Hepatocyte (in vitro differentiated cells): ENCODE measurements around the gene MYRF. TPM values are rescaled to one million over a fixed set of nuclear protein-coding genes. Genes with fewer than 3 reads are reported as not detected.

Source experiments
- DNase-seq: peaks from one replicate; pipeline ENCODE4 v3.0.0-alpha.2; 2016; ENCODE audit warnings: low spot score
- H2AFZ ChIP-seq: fragments of 200-600 bp; sonication (generic); 2 replicates; pipeline ENCODE4 v1.6.0; 2016; ENCODE audit warnings: antibody characterized with exemption, mild to moderate bottlenecking
- H3K27ac ChIP-seq: fragments of 200-600 bp; sonication (generic); 2 replicates; pipeline ENCODE4 v1.5.1; 2016; ENCODE audit warnings: mild to moderate bottlenecking
- H3K27me3 ChIP-seq: fragments of 200-600 bp; sonication (generic); 2 replicates; pipeline ENCODE4 v1.6.1; 2016
- H3K36me3 ChIP-seq: fragments of 200-600 bp; sonication (generic); replicated peaks from 2 replicates; pipeline ENCODE4 v1.5.1; 2016; ENCODE audit warnings: low read depth; ENCODE audit not compliant: insufficient read depth
- H3K4me1 ChIP-seq: fragments of 200-600 bp; sonication (generic); 2 replicates; pipeline ENCODE4 v1.5.1; 2016; ENCODE audit warnings: mild to moderate bottlenecking, moderate library complexity; ENCODE audit not compliant: insufficient read depth
- H3K4me2 ChIP-seq: fragments of 200-600 bp; sonication (generic); 2 replicates; pipeline ENCODE4 v1.6.0; 2016
- H3K4me3 ChIP-seq: fragments of 200-600 bp; sonication (generic); 2 replicates; pipeline ENCODE4 v1.5.1; 2016; ENCODE audit warnings: mild to moderate bottlenecking
- H3K79me2 ChIP-seq: fragments of 200-600 bp; sonication (generic); 2 replicates; pipeline ENCODE4 v1.6.0; 2017; ENCODE audit warnings: mild to moderate bottlenecking
- H3K9me2 ChIP-seq: fragments of 200-600 bp; sonication (generic); replicated peaks from 2 replicates; pipeline ENCODE4 v1.6.0; 2017; ENCODE audit warnings: mild to moderate bottlenecking; ENCODE audit not compliant: insufficient read depth
- H3K9me3 ChIP-seq: fragments of 200-600 bp; sonication (generic); 2 replicates; pipeline ENCODE4 v1.5.1; 2016; ENCODE audit warnings: low read depth, mild to moderate bottlenecking
- H4K20me1 ChIP-seq: fragments of 200-600 bp; sonication (generic); 2 replicates; pipeline ENCODE4 v1.6.0; 2016; ENCODE audit warnings: mild to moderate bottlenecking; ENCODE audit not compliant: insufficient read depth, poor library complexity, severe bottlenecking
- EZH2 ChIP-seq: fragments of 200-600 bp; sonication (generic); IDR thresholded peaks from 2 replicates; pipeline ENCODE4 v1.6.1; 2016; ENCODE audit warnings: antibody characterized with exemption, mild to moderate bottlenecking, borderline replicate concordance
- EZH2phosphoT487 ChIP-seq: fragments of 200-600 bp; sonication (generic); IDR thresholded peaks from one replicate; pipeline ENCODE4 v1.6.1; 2018; ENCODE audit warnings: antibody characterized with exemption, mild to moderate bottlenecking, low read depth, moderate library complexity; ENCODE audit not compliant: unreplicated experiment, severe bottlenecking
- WGBS: methylation state at CpG from one replicate; pipeline ENCODE4 v1.1.6; 2016; ENCODE audit warnings: low lambda C conversion rate; ENCODE audit errors: missing lambda C conversion rate; 5-methylcytosine and 5-hydroxymethylcytosine counted together
- polyA plus RNA-seq: library from polyadenylated mRNA; unstranded; fragments of >200 nt; fragmentation: Nextera tagmentation; extraction: Ambion mirVana; gene quantifications from 2 replicates; pipeline ENCODE4 v1.2.1, GENCODE V29; 2016
- total RNA-seq: library from RNA; depleted of rRNA; stranded (reverse); fragments of >200 nt; gene quantifications from 2 replicates; pipeline ENCODE4 v1.2.3, GENCODE V29; 2014
- TF ChIP-seq, protein P1 (sequence below): fragments of 200-600 bp; sonication (generic); IDR thresholded peaks from 2 replicates; pipeline ENCODE4 v1.5.1; 2016; ENCODE audit warnings: antibody characterized with exemption, mild to moderate bottlenecking; ENCODE audit not compliant: poor library complexity

The MYRF gene
- total and polyA plus RNA-seq, 2 experiments from 2014 or later = 57.3 to 96.7 TPM

DNA sequence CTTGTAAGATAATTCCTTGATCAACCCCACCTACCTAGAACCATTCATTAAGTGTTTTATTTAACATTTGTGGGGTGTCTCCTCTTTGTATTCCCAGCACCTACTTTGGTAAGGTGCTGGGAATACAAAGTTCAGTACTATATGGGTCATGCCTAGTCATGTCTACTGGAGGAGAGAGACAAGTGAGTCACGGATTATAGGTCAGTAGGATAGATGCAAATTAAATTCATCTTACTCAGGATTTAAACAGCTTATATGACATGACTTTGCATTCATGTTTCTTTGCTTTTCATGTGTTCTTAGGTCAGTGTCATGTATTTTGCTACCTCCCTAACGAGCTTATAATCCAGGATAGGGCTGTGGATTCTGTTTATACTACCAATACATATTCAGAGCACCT, 67.7 kb downstream of the MYRF start:
- no peak overlapping the region for H3K4me3 ChIP-seq
- no peak overlapping the region for H2AFZ ChIP-seq
- H3K27ac ChIP-seq = peak overlapping the region; percentile 75

DNA sequence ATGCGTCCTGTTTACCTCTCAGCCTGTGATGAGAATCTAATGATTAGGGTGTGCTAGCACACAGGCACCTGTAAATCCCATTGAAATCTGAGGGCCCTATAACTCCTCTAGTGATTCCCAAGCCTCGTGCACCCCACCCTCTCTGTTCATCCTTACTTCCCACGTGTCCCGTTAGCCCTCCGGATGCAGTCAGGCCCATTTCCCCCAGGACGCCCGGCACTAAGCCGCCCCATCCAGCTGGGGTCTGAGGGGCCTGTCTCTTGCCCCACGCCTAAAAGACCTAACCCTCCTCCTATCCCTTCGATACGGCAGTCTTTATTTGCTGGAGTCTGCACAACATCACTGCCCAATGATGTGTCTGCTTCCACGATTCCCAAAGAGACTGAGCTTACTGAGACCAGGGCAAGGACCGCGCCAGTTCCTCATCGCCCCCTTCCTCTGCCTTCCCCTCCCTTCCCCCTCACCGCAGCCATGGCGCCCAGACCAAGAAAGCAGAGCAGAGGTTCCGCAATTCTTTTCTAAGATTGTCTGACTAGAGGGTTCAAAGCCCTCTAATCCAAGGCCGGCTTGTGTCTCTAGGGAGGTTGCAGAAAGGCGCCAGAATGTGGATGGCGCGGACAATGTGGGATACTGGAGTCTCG, 74.6 kb downstream of the MYRF start:
- Histone ChIP-seq H3K27ac (peak overlapping the region; percentile 98), H3K36me3 (no peaks in the 10 kb centered on the region), H3K9me3 (no peaks in the 10 kb centered on the region), H3K79me2 (peaks cover 38% of the 10 kb centered on the region), H3K9me2 (no peaks in the 10 kb centered on the region), H3K4me3 (peak overlapping the region; percentile 95), H3K4me1 (peaks cover 26% of the 10 kb centered on the region), H4K20me1 (peaks cover 26% of the 10 kb centered on the region), H2AFZ (peak overlapping the region; percentile 44), H3K27me3 (no peaks in the 10 kb centered on the region), H3K4me2 (peak overlapping the region; percentile 93)
- WGBS = 13% methylated on average over 23 of the region's 23 CpGs
- DNase-seq = no peak
- TF ChIP-seq, protein P1, sequence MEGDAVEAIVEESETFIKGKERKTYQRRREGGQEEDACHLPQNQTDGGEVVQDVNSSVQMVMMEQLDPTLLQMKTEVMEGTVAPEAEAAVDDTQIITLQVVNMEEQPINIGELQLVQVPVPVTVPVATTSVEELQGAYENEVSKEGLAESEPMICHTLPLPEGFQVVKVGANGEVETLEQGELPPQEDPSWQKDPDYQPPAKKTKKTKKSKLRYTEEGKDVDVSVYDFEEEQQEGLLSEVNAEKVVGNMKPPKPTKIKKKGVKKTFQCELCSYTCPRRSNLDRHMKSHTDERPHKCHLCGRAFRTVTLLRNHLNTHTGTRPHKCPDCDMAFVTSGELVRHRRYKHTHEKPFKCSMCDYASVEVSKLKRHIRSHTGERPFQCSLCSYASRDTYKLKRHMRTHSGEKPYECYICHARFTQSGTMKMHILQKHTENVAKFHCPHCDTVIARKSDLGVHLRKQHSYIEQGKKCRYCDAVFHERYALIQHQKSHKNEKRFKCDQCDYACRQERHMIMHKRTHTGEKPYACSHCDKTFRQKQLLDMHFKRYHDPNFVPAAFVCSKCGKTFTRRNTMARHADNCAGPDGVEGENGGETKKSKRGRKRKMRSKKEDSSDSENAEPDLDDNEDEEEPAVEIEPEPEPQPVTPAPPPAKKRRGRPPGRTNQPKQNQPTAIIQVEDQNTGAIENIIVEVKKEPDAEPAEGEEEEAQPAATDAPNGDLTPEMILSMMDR = no peak
- TF ChIP-seq EZH2 (no peak), EZH2phosphoT487 (no peak)

More for the DNA sequence above, 67.7 kb downstream of the MYRF start:
- 94% methylated on average over 2 of the region's 2 CpGs for WGBS
- peaks cover 17% of the 10 kb centered on the region for H3K79me2 ChIP-seq
- H3K9me3 ChIP-seq = no peaks in the 10 kb centered on the region
- no peaks in the 10 kb centered on the region for H3K9me2 ChIP-seq
- H3K4me2 ChIP-seq = no peak overlapping the region
- H3K36me3 ChIP-seq = no peaks in the 10 kb centered on the region
- no peaks in the 10 kb centered on the region for H4K20me1 ChIP-seq
- DNase-seq = no peak
- H3K4me1 ChIP-seq = peaks cover 10% of the 10 kb centered on the region
- TF ChIP-seq, protein P1 = no peak
- no peak for TF ChIP-seq EZH2
- TF ChIP-seq EZH2phosphoT487 = no peak
- no peaks in the 10 kb centered on the region for H3K27me3 ChIP-seq

DNA sequence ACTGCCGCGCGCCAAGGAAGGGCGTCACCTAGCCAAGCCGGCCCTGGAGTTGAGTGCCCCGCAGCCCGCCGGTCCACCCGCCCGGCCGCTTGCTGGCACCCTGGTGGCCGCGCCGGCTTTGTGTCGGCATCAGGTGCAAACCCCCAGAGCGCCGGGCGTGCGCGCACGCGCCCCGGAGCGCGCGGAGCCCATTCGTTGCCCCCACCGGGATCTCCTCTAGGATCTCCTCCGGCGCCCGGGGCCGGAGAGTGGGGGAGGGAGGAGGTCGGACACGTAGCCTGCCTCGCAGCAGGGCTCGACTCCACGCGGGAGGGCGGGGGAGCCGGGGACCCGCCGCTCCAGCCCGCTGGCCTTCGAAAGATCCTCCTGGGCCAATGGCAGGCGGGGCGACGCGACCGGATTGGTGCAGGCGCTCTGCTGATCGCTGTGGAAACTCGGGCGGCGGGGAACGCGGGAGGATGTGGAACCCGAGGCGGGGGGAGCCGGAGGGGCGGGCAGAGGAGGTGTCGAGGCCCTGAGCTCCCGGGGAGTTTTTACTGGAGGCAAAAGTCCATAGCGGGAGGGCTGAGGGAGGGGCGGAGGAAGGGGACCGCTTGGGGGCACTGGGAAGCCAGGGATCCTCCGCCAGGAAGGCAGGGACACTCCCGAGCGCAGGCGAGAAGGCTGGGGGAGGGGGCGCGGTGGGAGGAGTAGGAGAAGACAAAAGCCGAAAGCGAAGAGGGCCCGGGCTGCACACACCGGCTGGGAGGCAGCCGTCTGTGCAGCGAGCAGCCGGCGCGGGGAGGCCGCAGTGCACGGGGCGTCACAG, 75.3 kb downstream of the MYRF start, which contains the start of gene FADS2:
FADS2 (plus strand) TSS at position 730 of the 808 bp plus-strand sequence. CDS start 91 bp downstream, outside the sequence.
- H3K27ac ChIP-seq = peak within 1 kb of the TSS; percentile 98
- peak within 1 kb of the TSS; percentile 93 for H3K4me2 ChIP-seq
- H3K9me3 ChIP-seq = no peaks in the 10 kb centered on the region
- H3K79me2 ChIP-seq = peaks cover 45% of the 10 kb centered on the region
- no peaks in the 10 kb centered on the region for H3K9me2 ChIP-seq
- peak within 1 kb of the TSS; percentile 95 for H3K4me3 ChIP-seq
- peak; percentile 96 for DNase-seq
- peaks cover 26% of the 10 kb centered on the region for H3K4me1 ChIP-seq
- H3K36me3 ChIP-seq = no peaks in the 10 kb centered on the region
- TF ChIP-seq EZH2 (no peak), EZH2phosphoT487 (no peak)
- TF ChIP-seq, protein P1 = peak; percentile 12
- peaks cover 26% of the 10 kb centered on the region for H4K20me1 ChIP-seq
- 0% methylated on average over 33 of the region's 83 CpGs for WGBS
- no peaks in the 10 kb centered on the region for H3K27me3 ChIP-seq
- peak within 1 kb of the TSS; percentile 60 for H2AFZ ChIP-seq
